HG02610 (cell line): ENCODE results near the gene RIC1.
A peak's percentile ranks its signal among the peaks of the same experiment; 100 is the strongest.
"Not testable (repeated sequence)": the region's sequence is repeated elsewhere in the genome, so short reads cannot be mapped to it uniquely, and the experiment has no call there.

Source experiments
- ATAC-seq: cut with Tn5 transposase; IDR thresholded peaks from one replicate; pipeline ENCODE4 v1.9.1; 2021; ENCODE audit warnings: mild to moderate bottlenecking, moderate library complexity; ENCODE audit not compliant: unreplicated experiment

The RIC1 gene

DNA sequence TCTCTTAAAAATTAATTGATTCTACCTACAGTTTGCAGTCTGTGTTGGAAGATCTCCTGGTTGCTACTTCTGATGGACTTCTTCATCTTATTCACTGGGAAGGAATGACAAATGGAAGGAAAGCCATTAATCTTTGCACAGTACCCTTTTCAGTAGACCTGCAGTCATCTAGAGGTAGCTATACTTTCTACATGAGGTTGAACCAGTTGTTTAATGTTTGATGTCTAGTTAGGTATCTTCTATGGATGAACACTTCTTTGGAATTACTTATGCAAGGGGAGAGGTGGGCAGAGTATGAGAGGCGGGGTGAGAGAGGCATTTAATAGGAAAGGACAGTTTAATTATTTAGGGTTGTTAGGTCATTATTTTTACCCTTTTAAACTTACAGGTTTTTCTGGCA, 91.2 kb downstream of the RIC1 start:
- no peak for ATAC-seq

DNA sequence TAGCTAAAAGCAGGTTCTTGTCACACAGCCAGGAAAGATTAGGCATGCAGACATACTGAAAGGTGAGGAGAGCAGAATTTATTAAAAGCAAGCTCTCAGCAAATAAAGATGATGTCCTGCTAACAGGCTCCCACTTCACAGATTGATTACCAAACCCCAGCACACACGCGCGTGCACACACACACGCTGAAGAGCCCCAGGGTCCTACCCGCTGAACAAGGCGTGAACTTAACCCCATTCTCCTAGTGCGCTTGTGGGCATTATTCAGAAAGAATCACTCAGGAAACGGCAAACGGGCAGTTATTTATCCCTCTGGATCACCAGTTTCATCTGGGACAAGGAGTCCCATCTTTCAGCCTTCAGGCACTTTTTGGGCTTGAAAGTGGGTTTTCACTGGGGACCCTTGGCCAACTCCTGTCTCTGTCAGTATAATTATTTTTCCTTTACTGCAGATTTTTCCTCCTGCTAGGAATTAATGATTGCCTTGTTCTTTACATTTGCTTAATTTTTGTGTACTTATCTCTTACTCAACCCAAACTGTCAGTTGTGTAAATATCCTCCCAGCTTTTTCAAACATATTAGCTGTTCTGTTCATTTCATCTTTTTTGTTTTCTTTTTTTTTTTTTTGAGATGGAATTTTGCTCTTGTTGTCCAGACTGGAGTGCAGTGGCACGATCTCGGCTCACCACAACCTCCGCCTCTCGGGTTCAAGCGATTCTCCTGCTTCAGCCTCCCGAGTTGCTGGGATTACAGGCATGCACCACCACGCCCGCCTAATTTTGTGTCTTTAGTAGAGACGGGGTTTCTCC, 92.6 kb downstream of the RIC1 start:
- no peak for ATAC-seq

DNA sequence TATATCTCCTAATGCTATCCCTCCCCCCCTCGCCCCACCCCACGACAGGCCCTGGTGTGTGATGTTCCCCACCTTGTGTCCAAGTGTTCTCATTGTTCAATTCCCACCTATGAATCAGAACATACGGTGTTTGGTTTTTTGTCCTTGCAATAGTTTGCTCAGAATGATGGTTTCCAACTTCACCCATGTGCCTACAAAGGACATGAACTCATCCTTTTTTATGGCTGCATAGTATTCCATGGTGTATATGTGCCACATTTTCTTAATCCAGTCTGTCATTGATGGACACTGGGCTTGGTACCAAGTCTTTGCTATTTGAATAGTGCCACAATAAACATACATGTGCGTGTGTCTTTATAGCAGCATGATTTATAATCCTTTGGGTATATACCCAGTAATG, 93.8 kb downstream of the RIC1 start:
- not testable (repeated sequence) for ATAC-seq

- ATAC-seq, result no peak
Measured at GRCh38 chr9:5735072-5735471, 106.2 kb downstream of the RIC1 start.

- no peak for ATAC-seq
Measured at GRCh38 chr9:5736563-5737346, 107.8 kb downstream of the RIC1 start.

DNA sequence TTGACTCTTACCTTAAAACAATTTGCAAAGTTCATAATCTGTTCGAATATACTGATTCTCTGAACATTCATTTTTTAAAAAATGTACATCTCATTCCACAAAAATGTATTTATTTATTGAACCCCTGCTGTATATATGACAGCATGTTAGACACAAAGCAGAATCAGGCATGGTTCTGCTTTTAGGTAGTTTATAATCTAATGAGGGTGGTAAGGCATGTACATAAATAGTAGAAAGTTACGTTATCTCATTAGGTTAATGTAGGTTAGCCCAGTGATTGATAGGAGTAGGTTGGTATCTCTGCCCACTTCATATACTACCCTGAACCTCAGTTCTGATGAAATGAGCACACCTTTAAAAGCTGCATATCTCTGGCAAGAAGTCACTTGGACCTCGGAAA, 114.2 kb downstream of the RIC1 start:
- no peak for ATAC-seq

GRCh38 chr9:5748438-5748837, 119.5 kb downstream of the RIC1 start:
- ATAC-seq, result no peak

- no peak for ATAC-seq
Measured at GRCh38 chr9:5749306-5749705, 120.4 kb downstream of the RIC1 start.

DNA sequence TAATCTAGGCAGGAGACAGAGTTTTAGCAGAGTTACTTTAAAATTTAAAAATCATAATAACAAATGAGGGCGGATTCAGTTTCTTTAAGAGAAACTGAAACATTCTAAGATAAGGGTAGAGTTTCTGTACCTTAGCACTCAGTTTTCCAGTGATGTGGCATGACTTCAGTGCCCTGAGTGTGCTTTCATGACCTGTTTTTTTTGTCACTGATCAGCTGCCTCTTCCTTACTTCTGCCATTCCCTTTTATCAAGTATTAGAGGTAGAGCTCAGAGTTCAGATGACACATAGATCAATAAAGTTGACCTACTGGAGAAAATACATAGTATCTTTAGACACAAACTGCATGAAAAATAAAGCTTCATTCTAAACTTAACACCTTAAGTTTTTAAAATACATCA, 121.7 kb downstream of the RIC1 start:
- ATAC-seq, result no peak

DNA sequence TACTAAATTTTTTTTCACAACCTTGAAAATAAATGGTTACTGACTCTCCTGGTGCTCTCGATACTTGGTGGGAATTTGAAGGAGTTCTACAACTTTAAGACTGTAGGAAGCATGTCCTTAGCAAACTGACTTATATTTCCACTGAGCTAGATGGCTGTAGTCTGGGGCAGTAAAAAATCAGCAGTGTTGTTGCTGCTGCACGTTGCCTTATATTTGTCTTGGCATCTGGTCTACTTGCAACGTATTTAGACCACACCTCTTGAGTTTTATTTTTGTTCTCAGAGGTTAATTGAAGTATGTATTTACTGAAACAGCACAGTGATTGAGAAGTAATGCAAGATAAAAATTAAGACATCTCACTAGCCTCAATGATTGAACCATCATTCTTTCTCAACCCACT, 127.7 kb downstream of the RIC1 start:
- ATAC-seq, result no peak

- ATAC-seq, result no peak
Measured at GRCh38 chr9:5760338-5760737, 131.4 kb downstream of the RIC1 start.

DNA sequence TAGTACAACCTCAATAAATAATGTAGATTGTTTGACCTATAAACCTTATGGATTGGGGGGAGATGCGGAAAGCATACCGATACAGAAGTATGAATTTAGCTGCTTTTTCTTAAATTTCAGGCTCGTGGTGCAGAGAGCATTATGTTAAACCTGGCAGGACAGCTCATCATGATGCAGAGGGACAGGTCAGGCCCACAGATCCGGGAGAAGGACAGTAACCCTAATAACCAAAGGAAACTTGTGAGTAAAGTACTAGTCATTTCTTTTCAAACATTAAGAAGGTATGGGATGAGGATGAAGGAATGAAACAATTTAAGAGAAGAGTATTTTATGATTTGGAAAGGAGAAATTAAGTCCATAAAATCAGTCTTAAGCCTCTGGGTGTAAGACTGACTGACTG, 133.5 kb downstream of the RIC1 start:
- ATAC-seq, result no peak

GRCh38 chr9:5764130-5764868, 135.4 kb downstream of the RIC1 start:
- peak; percentile 69 for ATAC-seq

- peak; percentile 78 for ATAC-seq
Measured at GRCh38 chr9:5767968-5768932, 139.3 kb downstream of the RIC1 start.

GRCh38 chr9:5773324-5773999, 144.6 kb downstream of the RIC1 start:
- no peak for ATAC-seq

GRCh38 chr9:5778805-5779204, 149.9 kb downstream of the RIC1 start:
- no peak for ATAC-seq

DNA sequence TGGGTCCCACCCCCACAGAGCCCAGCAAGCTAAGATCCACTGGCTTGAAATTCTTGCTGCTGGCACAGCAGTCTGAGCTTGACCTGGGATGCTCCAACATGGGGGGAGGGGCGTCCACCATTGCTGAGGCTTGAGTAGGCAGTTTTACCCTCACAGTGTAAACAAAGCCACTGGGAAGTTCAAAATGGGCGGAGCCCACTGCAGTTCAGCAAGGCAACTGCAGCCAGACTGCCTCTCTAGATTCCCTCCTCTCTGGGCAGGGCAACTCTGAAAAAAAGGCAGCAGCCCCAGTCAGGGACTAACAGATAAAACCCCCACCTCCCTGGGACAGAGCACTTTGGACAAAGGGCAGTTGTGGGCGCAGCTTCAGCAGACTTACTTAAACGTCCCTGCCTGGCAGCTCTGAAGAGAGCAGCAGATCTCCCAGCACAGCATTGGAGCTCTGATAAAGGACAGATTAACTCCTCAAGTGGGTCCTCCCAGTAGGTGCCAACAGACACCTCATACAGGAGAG, 150.9 kb downstream of the RIC1 start:
- ATAC-seq, result not testable (repeated sequence)

- not testable (repeated sequence) for ATAC-seq
Measured at GRCh38 chr9:5783420-5783819, 154.5 kb downstream of the RIC1 start.

- ATAC-seq, result no peak
Measured at GRCh38 chr9:5783982-5784381, 155.1 kb downstream of the RIC1 start.
